SK-N-MC (cell line): ENCODE results near the gene IRF4.

Experiments
- EZH2 ChIP-seq: fragments of 200-600 bp; sonication (generic); IDR thresholded peaks from one replicate; pipeline ENCODE4 v1.6.1; 2017; ENCODE audit warnings: antibody characterized with exemption
- FOXP2 ChIP-seq: optimal IDR thresholded peaks from 2 replicates; pipeline ENCODE3; 2011; ENCODE audit warnings: mild to moderate bottlenecking, moderate library complexity; ENCODE audit not compliant: insufficient read depth; ENCODE audit errors: extremely low read length, control extremely low read depth
- POLR2AphosphoS5 ChIP-seq: IDR thresholded peaks from 2 replicates; pipeline ENCODE4 v1.6.1; 2012; ENCODE audit warnings: mild to moderate bottlenecking, low read depth, low read length, borderline replicate concordance

DNA sequence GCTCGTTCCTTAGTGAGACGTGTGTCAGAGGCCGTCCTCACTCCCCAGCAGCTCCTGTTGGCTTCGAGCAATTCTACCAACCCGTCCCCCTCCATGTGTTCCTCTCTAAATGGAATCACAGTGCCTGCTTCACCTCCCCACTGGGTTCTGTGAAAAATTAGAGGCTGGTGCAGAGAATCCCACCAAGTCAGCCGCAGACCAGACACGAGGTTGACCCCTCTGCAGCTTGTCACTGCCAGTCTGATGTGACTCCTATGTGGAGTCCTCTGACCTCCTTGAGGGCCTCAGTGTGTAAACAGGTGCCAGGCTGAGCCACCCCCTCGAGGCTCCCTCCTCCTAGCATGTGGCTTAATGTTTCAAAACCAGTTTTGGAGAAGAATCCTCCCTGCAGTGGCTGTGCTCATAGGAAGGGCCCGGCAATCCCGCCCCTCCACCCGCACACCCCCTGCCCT, 12.6 kb upstream of the IRF4 start:
- no peak for TF ChIP-seq POLR2AphosphoS5
- TF ChIP-seq FOXP2: no peak
- no peak for TF ChIP-seq EZH2
